ENCODE results near the gene MFRP. TPM values are rescaled to one million over a fixed set of nuclear protein-coding genes. Genes with fewer than 3 reads are reported as not detected.

The MFRP gene
- total RNA-seq, 1 donor from 2014 or later = not detected

DNA sequence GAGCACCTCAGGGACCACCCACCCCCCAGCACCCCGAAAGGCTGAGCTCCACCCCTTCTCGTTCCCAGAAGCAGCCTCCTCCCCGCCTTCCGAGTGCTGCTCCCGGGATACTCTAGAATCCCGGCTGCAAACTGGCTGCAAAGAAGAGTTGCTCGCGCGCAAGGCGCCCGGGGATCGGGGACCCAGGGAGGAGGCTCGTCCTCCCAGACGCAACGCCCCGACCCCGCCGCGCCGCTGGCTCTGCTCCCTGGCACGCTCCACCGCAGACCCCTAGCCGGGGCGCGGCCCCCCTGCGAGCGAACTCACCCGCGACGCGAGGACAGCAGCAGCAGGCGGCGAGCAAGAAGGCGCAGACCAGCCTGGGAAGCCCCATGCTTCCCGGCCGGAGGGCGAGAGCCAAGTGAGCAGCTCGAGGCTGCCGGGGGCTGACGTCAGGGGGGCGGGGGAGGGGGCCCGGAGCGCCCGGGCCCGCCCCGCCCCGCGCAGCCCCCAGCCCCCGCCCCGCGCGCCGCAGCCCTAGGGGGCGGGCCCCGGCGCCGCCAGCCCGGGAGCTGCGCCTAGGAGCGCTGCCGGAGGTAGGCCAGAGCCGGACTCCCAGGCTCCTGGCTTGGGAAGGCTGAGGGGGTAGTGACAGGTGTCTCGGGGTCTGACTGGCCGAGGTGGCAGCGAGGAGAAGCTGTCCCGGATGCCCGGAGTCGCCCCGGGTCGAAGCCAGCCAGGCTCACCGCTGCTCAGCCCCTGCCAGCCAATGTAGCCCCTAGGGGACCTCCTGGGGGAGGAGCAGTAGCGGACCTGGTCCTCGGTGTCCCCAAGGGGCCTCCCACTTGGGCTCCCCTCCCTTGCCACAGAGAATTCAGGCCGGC, 29.5 kb downstream of the MFRP start, which contains the start of gene MCAM:
MCAM (minus strand) TSS at position 402 of the 863 bp plus-strand sequence; CDS start at position 373, 29 bp downstream.
- Mint-ChIP-seq H3K27me3 (ENCODE audit: low read depth) (no peaks in the 10 kb centered on the region), H3K4me1 (ENCODE audit: low read depth) (peaks cover 57% of the 10 kb centered on the region), H3K27ac (ENCODE audit: unreplicated experiment) (peak within 1 kb of the TSS; percentile 98), H3K4me3 (ENCODE audit: unreplicated experiment) (peak within 1 kb of the TSS; percentile 80), H3K36me3 (ENCODE audit: low read depth) (peaks cover 13% of the 10 kb centered on the region), H3K9me3 (ENCODE audit: low read depth) (no peaks in the 10 kb centered on the region)
- no peak for DNase-seq (ENCODE audit: low spot score)
- TF ChIP-seq, protein P1, sequence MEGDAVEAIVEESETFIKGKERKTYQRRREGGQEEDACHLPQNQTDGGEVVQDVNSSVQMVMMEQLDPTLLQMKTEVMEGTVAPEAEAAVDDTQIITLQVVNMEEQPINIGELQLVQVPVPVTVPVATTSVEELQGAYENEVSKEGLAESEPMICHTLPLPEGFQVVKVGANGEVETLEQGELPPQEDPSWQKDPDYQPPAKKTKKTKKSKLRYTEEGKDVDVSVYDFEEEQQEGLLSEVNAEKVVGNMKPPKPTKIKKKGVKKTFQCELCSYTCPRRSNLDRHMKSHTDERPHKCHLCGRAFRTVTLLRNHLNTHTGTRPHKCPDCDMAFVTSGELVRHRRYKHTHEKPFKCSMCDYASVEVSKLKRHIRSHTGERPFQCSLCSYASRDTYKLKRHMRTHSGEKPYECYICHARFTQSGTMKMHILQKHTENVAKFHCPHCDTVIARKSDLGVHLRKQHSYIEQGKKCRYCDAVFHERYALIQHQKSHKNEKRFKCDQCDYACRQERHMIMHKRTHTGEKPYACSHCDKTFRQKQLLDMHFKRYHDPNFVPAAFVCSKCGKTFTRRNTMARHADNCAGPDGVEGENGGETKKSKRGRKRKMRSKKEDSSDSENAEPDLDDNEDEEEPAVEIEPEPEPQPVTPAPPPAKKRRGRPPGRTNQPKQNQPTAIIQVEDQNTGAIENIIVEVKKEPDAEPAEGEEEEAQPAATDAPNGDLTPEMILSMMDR (IDR thresholded peaks at IDR 0.05) = no peak

GRCh38 chr11:119316016-119316728, 30.3 kb downstream of the MFRP start:
- no peak for DNase-seq (ENCODE audit: low spot score)
- H3K27me3 Mint-ChIP-seq (ENCODE audit: low read depth) = no peaks in the 10 kb centered on the region
- peak overlapping the region; percentile 83 for H3K27ac Mint-ChIP-seq (ENCODE audit: unreplicated experiment)
- peaks cover 15% of the 10 kb centered on the region for H3K36me3 Mint-ChIP-seq (ENCODE audit: low read depth)
- no peaks in the 10 kb centered on the region for H3K9me3 Mint-ChIP-seq (ENCODE audit: low read depth)
- peak overlapping the region; percentile 80 for H3K4me3 Mint-ChIP-seq (ENCODE audit: unreplicated experiment)
- TF ChIP-seq, protein P1 (IDR thresholded peaks at IDR 0.05) = no peak
- H3K4me1 Mint-ChIP-seq (ENCODE audit: low read depth) = peaks cover 51% of the 10 kb centered on the region

- peak overlapping the region; percentile 80 for H3K4me3 Mint-ChIP-seq (ENCODE audit: unreplicated experiment)
- TF ChIP-seq, protein P1 (IDR thresholded peaks at IDR 0.05) = peak; percentile 62
- no peaks in the 10 kb centered on the region for H3K27me3 Mint-ChIP-seq (ENCODE audit: low read depth)
- peak overlapping the region; percentile 83 for H3K27ac Mint-ChIP-seq (ENCODE audit: unreplicated experiment)
- no peaks in the 10 kb centered on the region for H3K9me3 Mint-ChIP-seq (ENCODE audit: low read depth)
- peaks cover 16% of the 10 kb centered on the region for H3K36me3 Mint-ChIP-seq (ENCODE audit: low read depth)
- DNase-seq (ENCODE audit: low spot score) = no peak
- peaks cover 48% of the 10 kb centered on the region for H3K4me1 Mint-ChIP-seq (ENCODE audit: low read depth)
Measured at GRCh38 chr11:119315131-119316015, 31.1 kb downstream of the MFRP start.

- H3K4me1 Mint-ChIP-seq (ENCODE audit: low read depth) = peaks cover 44% of the 10 kb centered on the region
- no peaks in the 10 kb centered on the region for H3K27me3 Mint-ChIP-seq (ENCODE audit: low read depth)
- TF ChIP-seq, protein P1 (IDR thresholded peaks at IDR 0.05) = no peak
- no peaks in the 10 kb centered on the region for H3K9me3 Mint-ChIP-seq (ENCODE audit: low read depth)
- no peak for DNase-seq (ENCODE audit: low spot score)
- H3K27ac Mint-ChIP-seq (ENCODE audit: unreplicated experiment) = peak overlapping the region; percentile 83
- H3K4me3 Mint-ChIP-seq (ENCODE audit: unreplicated experiment) = peak overlapping the region; percentile 80
- H3K36me3 Mint-ChIP-seq (ENCODE audit: low read depth) = peaks cover 19% of the 10 kb centered on the region
Measured at GRCh38 chr11:119314726-119315125, 31.8 kb downstream of the MFRP start.
